A549 (cell line): Measurements from ENCODE around the gene OSGIN1.

Experiments used
- CEBPB ChIP-seq, 2 experiments: fragments of >200 bp in 1 of 2; sonication (Bioruptor Twin) in 1 of 2; formaldehyde crosslinking in 1 of 2; IDR thresholded peaks; 2 replicates each; pipeline ENCODE4 v1.6.1; 2012 to 2016
- EP300 ChIP-seq, 2 experiments: fragments of >200 bp; sonication (Bioruptor Twin); formaldehyde crosslinking; IDR thresholded peaks; 2 replicates in 1 of 2; 3 replicates in 1 of 2; pipeline ENCODE4 v1.6.1; 2016 to 2017
- KDM5A ChIP-seq: fragments of 200-600 bp; sonication (generic); IDR thresholded peaks from 2 replicates; pipeline ENCODE4 v1.6.1; 2016; ENCODE audit warnings: antibody characterized with exemption, mild to moderate bottlenecking
- MAZ ChIP-seq: fragments of 150-350 bp; IDR thresholded peaks from 2 replicates; pipeline ENCODE4 v1.6.1; 2014; ENCODE audit warnings: antibody characterized with exemption, low read depth, low read length, borderline replicate concordance
- PHF8 ChIP-seq: fragments of 200-600 bp; sonication (generic); IDR thresholded peaks from 2 replicates; pipeline ENCODE4 v1.6.1; 2016; ENCODE audit warnings: low read depth, mild to moderate bottlenecking, antibody characterized with exemption, moderate library complexity, borderline replicate concordance
- RAD21 ChIP-seq, 2 experiments: fragments of >200 bp in 1 of 2; sonication (Bioruptor Twin) in 1 of 2; formaldehyde crosslinking in 1 of 2; IDR thresholded peaks in 1 of 2; conservative IDR thresholded peaks in 1 of 2; 2 replicates in 1 of 2; 3 replicates in 1 of 2; pipeline ENCODE4 v1.6.1; 2012 to 2018; ENCODE audit warnings: inconsistent platforms in 1 of 2
- RFX5 ChIP-seq: fragments of 450-650 bp; IDR thresholded peaks from 2 replicates; pipeline ENCODE4 v1.7.1; 2014; ENCODE audit warnings: antibody characterized with exemption, mild to moderate bottlenecking, moderate library complexity
- RNF2 ChIP-seq: fragments of 200-600 bp; sonication (generic); IDR thresholded peaks from 2 replicates; pipeline ENCODE4 v1.6.1; 2016; ENCODE audit warnings: low read depth, mild to moderate bottlenecking, antibody characterized with exemption, moderate library complexity, borderline replicate concordance
- TP53 ChIP-seq: fragments of 250-450 bp; sonication (Bioruptor Pico); IDR thresholded peaks from 2 replicates; pipeline ENCODE4 v1.5.0; 2021; ENCODE audit warnings: mild to moderate bottlenecking, moderate library complexity
- ZC3H11A ChIP-seq: fragments of 450-650 bp; IDR thresholded peaks from 2 replicates; pipeline ENCODE4 v1.6.1; 2014; ENCODE audit warnings: antibody characterized with exemption, mild to moderate bottlenecking
- ZNF302 ChIP-seq: fragments of 250-450 bp; sonication (Bioruptor Pico); IDR thresholded peaks from 2 replicates; pipeline ENCODE4 v1.9.0; 2021; ENCODE audit warnings: inconsistent platforms, mild to moderate bottlenecking, moderate library complexity
- TF ChIP-seq, protein P1 (sequence below): fragments of >200 bp; sonication (Bioruptor Twin); formaldehyde crosslinking; IDR thresholded peaks from 3 replicates; pipeline ENCODE4 v1.5.1; 2016
- TF ChIP-seq, protein P2 (sequence below): IDR thresholded peaks from 2 replicates; pipeline ENCODE4 v1.6.1; 2012

DNA sequence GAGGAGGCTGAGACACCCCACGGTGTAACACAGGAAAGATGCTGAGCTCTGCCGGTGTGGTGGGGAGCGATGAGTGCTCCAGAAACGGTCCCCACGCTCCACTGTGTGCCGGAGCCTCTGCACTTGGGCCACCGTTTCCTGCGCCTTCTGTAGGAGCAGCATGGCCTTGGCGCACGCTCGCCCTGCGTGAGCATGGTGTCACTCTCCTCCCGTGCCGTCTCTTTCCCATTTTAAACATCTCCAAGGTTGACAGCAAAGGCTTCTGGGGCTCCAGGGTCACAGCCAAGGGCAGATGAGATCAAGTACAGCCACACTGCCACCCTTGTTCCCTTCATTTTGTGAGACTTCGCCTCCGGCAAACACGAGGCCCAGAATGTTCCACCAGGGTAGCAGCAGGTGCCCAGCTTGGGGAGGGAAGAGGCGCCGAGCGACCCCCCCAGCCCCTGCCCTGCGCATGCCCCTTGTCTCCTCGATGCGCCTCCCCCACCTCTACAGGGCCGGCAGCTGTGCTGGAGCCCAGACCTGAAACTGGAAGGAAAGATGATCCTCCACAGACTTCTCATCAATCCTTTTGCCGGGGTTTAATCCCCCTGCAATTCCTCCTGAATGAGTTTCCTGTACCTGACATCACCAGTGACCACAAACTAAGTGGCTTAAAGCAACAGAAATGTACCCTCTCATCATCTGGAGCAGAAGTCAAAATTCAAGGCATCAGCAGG, 19.9 kb upstream of the OSGIN1 start:
- TF ChIP-seq, protein P1, sequence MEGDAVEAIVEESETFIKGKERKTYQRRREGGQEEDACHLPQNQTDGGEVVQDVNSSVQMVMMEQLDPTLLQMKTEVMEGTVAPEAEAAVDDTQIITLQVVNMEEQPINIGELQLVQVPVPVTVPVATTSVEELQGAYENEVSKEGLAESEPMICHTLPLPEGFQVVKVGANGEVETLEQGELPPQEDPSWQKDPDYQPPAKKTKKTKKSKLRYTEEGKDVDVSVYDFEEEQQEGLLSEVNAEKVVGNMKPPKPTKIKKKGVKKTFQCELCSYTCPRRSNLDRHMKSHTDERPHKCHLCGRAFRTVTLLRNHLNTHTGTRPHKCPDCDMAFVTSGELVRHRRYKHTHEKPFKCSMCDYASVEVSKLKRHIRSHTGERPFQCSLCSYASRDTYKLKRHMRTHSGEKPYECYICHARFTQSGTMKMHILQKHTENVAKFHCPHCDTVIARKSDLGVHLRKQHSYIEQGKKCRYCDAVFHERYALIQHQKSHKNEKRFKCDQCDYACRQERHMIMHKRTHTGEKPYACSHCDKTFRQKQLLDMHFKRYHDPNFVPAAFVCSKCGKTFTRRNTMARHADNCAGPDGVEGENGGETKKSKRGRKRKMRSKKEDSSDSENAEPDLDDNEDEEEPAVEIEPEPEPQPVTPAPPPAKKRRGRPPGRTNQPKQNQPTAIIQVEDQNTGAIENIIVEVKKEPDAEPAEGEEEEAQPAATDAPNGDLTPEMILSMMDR: no peak
- no peak for TF ChIP-seq CEBPB (IDR thresholded peaks at IDR 0.05)
- TF ChIP-seq RAD21 (conservative IDR thresholded peaks at IDR 0.05 in 1 of 2, IDR thresholded peaks at IDR 0.05 in 1 of 2): no peak
- TF ChIP-seq PHF8: no peak
- no peak for TF ChIP-seq ZNF302 (CRISPR knock-in tag)
- TF ChIP-seq EP300 (IDR thresholded peaks at IDR 0.05): no peak
- TF ChIP-seq RNF2: no peak
- no peak for TF ChIP-seq RFX5
- TF ChIP-seq TP53: no peak
- TF ChIP-seq KDM5A: no peak
- no peak for TF ChIP-seq ZC3H11A
- TF ChIP-seq, protein P2, sequence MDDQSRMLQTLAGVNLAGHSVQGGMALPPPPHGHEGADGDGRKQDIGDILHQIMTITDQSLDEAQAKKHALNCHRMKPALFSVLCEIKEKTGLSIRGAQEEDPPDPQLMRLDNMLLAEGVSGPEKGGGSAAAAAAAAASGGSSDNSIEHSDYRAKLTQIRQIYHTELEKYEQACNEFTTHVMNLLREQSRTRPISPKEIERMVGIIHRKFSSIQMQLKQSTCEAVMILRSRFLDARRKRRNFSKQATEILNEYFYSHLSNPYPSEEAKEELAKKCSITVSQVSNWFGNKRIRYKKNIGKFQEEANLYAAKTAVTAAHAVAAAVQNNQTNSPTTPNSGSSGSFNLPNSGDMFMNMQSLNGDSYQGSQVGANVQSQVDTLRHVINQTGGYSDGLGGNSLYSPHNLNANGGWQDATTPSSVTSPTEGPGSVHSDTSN: no peak
- no peak for TF ChIP-seq MAZ
